ENCODE measurements around the gene DAAM1. TPM values are rescaled to one million over a fixed set of nuclear protein-coding genes. Genes with fewer than 3 reads are reported as not detected.

Gene DAAM1
- total RNA-seq, 1 donor from 2014 or later, result 32.4 TPM

DNA sequence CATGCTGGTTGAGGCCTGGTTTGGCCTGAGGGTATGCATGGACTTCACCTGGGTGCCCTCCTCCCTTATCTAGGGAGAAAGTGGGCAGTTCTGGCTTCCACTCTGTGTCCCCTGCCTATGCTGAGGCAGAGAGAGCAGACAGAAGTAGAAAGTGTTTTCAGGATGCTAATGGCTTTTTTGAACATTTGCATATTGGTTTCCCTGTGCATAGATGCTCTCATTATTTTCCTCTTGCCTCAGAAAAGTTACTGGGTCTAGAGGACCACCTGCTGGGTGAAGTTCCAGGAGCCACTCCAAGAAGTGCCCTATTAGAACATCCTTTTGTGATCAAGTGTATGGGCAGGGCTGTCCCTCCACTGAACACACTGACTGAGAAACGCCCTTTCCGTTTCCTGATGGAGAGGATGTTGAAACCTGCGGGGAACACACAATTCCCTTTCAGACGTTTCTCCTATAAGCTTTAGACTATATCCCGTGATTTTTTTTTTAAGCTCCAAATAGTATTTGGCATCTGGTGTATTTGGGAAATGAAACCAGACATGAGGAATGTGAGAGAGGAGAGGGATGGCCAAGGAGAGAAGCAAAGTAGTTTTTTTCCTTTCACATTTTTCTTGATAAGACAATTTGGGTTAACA, 66.6 kb downstream of the DAAM1 start:
- DNase-seq (ENCODE audit: low read depth), result no peak

DNA sequence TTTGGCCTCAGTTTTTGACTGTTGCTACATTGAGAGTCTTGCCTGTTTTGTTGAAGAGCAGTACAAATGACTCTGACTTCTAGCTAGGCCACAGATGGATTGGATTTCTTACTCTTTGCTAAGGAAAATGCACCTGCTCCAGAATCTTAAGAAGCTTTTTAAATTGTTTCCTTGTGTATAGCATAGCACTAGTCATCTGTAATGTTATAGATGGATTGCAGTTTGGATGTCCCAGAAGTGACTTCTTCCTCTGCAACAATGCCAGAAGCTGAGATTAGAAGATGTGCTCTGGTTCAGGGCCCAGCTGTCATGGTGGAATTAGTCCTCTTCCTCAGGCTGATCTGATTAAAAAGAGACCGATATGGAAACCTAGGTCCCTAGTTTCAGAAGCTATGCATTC, 67.9 kb downstream of the DAAM1 start:
- no peak for DNase-seq (ENCODE audit: low read depth)

DNA sequence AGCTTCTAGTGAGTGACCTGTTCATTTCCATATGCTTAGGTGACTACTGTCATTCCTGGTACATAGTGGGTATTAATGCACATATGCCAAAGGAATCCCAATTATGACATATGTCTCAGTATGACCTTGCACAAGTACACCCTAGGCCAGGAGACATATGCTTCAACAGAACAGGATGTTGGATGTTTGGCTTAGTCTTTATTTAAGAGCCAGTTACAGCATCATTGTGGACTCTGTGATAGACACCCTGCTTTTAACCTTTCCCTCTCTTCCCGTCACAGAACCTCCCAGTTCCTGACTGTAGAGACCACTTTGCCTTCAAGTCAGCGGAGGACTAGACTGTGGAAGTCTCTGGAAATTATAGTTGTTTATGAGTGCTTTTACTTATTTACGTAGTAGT, 72.9 kb downstream of the DAAM1 start:
- no peak for DNase-seq (ENCODE audit: low read depth)

DNA sequence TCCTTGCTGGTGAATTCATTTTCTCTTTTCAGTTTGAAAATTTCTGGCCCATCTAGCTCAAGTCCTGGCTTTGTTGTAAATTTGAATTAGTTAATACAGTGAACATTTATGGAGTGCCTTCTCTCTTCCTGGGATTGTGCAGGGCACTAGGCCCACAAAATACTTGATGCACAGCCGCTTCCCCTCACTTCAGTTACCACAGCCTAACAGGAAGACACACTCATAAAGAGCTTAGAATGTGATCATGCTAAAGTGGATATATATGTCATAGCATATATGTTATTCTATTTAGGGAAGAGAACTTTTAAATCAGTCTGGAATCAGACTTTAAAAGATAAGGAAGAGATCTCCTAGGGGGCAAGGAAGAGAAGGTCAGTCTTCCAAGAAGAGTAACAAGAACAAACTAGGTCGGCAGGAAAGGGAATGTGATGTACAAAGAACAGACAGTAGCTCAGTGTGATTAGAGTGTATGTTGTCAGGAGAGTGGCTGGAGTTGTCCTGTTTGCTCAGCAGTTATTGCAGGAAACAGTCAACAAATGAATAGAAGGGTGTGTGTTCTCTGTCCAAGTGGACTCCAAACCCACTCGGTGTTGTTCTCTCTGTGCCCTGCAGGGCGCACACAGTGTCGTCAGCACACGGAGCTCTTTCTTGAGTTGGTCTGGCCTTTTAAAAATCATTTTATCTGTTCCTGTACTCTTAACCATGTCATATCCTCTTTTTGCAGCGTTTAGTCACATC, 74.4 kb downstream of the DAAM1 start:
- DNase-seq (ENCODE audit: low read depth), result no peak

DNA sequence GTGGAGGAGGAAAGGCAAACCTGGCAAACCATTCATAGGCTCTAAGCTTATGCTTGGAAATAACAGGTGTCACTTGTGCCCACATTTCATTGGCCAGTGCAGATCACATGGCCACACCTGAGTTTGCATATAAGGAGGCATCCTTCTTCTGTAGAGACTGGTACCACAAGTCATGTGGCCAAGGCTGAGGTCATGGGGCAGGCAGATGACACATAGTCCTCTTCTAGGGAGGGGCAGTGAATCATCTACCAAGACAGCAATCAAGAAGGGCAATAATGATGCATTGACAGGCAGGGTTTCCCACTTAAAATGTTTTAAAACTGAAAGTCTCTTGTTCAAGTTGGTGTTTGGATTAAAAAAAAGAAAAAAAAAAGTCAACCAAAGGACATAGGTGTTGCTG, 77.3 kb downstream of the DAAM1 start:
- DNase-seq (ENCODE audit: low read depth), result peak; percentile 52

DNA sequence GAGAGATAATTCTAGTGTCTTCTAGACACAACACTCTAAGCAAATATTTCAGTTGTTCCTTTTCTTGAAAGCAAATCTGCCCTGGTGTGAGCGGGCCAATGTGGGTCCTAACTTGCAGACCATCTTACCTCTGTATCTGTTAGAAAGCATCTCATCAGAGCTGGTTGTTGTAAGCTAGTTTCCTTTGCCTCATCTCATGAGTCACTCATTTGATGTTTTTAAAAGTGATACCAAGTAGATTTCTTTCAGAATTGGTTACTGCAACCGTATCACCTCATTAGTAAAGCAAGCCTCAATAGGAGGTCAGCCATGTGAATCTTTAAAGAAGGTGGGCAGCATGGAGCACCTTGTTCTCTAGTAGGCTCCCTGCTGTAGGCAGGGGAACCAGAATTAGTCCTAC, 78.6 kb downstream of the DAAM1 start:
- no peak for DNase-seq (ENCODE audit: low read depth)

DNA sequence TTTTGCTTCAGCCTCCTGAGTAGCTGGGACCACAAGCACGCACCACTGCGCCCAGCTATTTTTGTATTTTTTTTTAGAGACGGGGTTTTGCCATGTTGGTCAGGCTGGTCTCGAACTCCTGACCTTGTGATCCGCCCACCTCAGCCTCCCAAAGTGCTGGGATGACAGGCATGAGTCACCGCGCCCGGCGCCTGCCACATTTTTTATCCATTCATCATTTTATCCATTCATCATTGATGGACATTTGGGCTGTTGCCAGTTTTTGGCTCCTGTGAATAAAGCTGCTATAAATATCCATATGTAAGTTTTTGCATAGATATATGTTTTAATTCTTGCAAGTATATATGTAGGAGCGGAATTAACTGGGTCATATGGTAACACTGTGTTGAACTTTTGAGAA, 79.5 kb downstream of the DAAM1 start:
- no peak for DNase-seq (ENCODE audit: low read depth)

DNA sequence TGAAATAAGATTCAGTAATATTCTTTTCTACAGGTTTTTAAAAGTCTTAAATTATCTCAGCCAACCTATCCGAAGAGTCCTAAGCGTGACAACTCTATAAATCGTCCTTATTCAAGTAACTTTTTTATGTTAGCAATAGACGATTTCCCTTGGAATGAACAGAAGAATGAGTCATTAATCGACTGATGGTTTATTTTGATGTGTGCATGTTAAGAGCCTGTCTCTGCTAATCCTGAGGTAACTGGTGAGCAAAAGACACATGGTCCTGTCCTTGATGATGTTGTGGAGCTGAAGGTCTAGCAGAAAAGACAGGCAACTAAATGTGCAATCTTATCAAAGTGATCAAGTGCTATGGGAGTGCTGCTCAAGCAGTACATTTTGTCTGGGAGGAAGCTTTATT, 80.4 kb downstream of the DAAM1 start:
- no peak for DNase-seq (ENCODE audit: low read depth)

DNA sequence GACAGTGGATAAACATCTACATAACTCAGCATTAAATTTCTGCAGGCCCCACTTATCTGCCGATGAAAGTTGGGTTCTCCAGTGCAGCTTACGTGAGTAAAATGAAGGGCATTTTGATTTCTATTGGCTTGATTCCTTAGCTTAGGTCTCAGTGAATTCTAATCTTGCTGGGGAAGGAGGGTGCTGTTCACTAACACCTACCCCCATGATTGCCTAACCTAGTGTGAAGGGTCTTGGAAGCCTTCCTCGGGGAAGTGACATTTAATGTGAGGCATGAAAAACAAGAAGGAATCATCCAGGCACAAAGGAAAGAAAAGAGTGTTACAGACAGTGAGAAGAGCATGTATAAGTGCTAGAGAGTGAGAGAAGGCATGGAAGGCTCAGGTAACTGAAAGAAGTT, 81.0 kb downstream of the DAAM1 start:
- DNase-seq (ENCODE audit: low read depth), result no peak

DNA sequence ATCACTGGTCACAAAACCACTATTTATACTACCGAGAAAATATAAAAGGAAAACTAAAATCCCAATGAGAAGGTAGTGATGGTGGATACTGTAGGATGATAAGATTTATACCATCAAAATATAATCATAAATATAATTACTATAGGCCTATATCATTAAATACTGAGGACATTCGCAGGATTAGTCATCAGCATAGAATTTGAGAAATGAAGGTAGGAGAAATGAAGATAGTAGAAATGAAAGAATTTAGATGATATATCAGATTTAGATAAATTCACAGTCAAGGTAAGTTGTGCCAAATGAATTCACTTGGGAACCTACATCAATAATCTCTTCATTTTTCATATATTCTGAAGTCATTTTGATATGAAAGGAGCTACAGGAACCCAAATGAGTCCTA, 82.8 kb downstream of the DAAM1 start:
- DNase-seq (ENCODE audit: low read depth), result no peak

DNA sequence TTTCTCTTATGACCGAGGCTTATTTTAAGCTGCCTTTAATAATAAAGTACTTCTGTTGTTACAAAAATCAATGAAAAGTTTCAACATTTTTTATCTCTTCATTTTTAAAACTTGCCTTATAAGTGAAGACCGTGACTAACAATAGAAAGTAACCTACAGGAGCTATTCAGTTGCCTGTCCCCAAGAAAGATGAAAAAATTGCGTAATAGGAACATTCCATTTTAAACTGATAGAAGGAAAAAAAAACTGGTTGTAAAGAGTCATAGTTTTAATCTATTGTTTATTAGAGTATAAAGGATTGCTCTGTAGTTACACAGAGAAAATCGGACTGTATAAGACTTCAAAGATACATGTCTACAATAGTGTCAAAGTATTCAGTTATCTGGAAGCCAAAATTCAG, 83.3 kb downstream of the DAAM1 start:
- DNase-seq (ENCODE audit: low read depth), result peak; percentile 42

DNA sequence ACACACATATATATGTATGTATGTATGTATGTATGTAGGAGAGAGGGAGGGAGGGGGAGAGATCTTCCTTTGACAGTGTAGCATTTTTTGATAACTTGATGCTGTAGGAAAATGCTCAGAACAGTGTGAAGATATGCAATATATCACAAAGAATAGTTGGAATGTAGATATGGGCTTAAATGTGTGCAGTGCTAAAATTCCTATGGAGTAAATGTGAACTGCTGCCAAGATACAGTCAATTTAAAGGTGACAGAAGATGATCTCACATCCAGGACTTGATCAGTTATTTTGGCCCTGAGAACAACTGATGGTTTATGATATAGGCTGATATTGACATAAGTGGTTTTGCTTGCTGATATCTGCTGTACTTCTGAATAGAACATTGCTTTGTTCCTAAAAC, 84.2 kb downstream of the DAAM1 start:
- no peak for DNase-seq (ENCODE audit: low read depth)

DNA sequence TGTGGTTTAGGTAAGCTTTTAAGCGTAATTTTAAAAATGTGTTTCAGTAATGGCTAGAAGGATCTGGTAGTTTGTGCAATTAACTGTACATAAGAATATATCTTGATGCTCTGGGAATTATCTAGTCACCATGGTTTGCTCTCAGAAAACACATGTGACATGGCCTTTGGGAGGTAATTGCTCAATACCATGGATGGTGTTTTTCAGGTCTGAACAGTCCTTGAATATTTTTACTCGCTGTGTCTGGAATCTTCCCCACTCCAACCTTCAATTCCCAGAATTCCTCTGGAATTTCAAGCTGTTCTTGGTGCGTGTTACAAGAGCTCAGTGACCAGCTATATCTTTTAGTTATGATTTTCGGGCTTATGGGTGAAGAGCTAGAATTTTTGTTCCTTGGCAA, 85.3 kb downstream of the DAAM1 start:
- peak; percentile 16 for DNase-seq (ENCODE audit: low read depth)

DNA sequence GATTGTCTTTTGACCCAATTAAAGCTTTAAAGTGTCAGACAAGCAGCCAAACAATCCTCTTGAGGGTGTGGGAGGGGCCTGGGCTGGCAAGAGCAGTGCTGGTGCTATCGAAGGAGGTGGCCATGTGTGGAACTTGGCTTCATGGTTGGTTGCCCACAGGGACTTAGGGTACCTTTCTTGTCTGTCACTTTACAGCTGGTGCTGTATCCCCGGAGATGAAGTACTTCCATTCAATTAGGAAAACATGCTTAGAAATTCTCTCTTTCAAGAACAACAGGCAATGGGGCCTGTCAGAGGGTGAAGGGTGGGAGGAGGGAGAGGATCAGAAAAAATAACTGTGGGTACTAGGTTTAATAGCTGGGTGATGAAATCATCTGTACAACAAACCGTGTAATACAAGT, 86.5 kb downstream of the DAAM1 start:
- peak; percentile 75 for DNase-seq (ENCODE audit: low read depth)

DNA sequence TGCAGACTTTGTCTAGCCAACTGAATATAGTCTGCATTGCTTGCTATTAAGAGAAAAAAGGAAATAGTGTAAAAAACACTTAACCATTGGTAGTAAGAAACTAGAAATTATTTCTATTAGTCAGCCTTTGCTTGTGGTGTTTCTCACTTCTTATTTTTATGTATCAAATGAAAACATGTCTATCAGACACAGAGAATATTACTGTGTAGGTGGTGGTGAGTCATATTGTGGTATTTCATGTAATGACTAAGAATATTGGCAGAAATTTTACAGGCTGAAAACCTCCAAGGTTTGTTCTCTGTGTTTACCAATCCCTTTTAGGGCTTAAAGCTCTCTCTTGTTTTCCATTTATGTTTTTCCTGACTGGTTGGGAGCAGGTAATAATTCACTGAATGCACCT, 87.2 kb downstream of the DAAM1 start:
- DNase-seq (ENCODE audit: low read depth), result peak; percentile 98

DNA sequence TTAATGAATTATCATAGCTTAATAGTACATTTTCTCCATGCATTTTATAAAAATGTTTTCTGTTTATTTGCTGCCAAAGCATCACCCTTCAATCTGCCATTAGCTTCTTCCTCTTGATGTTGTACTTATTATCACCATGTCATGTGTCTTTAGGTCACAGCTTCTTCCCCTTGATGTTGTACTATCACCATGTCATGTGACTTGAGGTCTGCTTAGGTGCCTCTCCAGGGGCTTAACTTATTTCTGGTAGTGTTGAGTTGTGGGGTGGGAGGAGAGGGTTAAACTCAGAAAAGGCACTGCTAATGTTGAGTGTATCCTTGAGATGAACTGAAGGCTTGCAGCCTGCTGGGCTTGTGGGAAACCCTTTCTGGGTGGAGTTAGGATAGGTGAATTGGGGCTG, 87.8 kb downstream of the DAAM1 start:
- DNase-seq (ENCODE audit: low read depth), result no peak

DNA sequence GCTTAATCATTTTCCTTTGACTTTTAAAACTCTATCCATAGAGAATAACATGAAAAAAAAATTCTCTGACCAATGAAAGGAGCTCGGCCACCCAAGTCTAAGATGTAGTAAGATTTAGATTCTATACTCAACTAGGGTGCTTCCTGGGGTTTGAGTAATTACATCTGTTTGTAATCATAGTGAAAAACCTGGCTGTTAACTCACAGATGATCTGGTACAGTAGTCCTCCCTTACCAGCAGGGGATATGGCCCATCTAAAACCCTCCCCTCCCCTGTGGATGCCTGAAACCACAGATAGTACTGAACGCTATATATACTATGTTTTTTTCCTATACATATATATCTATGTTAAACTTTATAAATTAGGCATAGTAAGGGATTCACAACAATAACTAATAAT, 89.2 kb downstream of the DAAM1 start:
- DNase-seq (ENCODE audit: low read depth), result no peak

DNA sequence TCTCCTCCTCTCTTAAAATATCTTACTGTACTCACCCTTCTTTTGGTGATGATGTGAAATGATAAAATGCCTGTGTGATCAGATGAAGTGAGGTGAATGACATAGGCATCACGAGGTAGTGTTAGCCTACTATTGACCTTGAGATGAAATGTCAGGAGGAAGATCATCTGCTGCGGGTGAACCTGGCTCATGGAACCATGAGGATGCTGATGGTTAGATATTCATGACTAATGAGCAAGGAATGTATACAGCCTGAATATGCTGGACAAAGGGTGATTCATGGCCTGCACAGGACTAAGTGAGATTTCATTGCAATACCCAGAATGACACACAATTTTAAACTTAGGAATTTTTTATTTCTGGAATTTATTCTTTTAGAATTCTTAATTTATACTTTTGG, 89.6 kb downstream of the DAAM1 start:
- DNase-seq (ENCODE audit: low read depth), result peak; percentile 96

DNA sequence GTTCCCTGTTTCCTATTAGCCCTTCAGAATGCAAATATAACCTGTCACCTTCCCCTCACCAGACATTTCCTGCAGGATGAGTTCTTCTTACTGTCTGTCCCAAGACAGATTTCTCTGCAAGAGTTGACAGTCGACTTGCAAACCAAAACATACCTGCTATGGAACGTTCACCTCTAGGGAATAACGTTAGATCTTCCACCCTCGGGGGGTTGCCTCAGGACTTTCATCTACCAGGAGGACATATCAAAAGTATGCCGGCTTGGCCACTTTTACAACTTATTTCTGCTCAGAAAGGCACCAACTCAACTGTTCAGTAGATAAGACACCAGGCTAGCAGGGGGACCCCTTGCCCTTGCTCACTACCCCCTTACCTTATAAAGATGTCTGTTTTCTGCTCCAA, 92.5 kb downstream of the DAAM1 start:
- no peak for DNase-seq (ENCODE audit: low read depth)

DNA sequence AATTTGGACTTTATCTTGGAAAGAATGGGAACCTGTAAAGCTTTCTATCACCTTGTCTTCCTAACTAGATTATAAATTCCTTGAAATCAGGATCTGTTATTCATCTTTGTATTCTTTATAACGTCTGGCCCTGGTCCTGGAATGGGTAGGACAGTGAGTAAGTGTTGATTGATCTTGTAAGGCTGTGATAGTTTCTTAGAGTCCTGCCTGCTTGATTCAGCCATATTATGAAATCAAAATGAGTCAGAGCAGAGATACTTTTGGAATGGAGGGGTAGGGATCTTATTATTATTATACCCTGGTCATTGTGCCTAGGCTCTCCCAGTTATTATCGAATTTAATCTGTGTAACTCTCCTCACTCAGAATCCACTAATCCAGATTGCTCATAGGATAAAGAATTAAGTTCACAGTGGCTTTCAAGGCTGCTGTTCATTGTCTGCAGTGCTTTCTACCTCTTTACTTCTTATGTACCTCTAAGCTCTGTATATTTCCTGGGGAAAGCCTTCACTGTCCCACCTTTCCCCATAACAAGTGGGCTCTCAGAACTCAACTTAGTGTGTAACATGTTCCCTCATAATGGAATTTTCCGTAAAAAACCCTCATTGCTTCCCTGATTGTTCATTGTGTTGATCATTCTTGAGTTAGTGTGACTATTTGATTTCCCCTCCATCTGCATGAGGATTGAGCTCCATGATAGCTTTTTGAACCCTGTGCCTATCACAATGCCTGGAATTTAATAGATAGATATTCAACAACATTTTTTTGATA, 93.3 kb downstream of the DAAM1 start:
- peak; percentile 76 for DNase-seq (ENCODE audit: low read depth)

DNA sequence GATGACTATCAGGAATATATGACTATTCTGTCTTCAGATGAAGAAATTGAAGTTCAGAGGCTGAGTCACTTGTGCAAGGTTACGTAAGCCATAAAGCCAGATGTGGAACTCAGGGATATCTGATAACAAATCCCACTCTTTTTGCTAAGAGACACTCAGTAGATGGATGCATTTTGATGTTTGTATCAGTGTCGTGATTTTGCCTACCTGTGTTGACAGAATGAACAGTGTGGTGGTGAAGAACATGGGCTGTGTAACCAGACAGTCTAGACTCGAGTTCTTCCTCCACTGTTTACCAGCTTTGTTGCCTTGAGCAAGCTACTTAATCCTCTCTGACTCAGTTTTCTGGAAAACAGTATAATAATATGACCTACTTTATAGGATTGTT, 93.9 kb downstream of the DAAM1 start:
- DNase-seq (ENCODE audit: low read depth), result peak; percentile 23

DNA sequence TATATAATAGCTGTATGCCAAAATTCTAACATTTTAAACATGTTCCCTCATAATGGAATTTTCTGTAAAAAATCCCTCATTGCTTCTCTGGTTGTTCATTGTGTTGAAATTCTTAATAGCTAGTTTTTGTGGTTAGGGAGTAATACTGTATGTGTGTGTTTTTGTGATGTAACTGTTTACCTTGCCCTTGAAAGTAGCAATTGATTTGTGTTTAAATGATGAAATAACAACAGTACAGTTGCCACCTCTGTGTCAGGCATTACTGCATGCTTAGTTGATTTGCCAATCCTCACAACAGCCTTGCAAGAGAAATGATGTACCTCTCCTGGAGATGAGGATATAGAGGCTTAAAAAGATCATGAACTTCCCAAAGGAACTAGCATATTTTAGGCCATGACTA, 94.9 kb downstream of the DAAM1 start:
- peak; percentile 82 for DNase-seq (ENCODE audit: low read depth)

DNA sequence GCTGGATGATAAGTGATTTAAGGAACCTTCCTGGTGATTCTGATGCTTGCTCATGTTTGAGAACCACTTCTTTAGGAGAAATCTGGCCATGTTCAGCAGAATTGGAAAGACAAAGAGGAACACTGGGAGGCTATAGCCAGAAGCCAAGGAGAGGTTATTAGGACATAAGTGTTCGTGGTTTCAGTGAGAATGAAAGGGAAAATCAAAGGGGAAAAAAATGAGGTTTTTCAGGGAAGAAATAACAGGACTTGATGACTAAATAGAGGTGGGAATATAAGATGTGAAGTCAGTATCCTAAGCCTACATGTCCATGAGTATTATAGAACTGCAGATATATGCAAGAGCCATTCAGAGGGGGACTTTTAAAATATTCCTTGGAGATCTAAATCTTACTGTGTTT, 95.6 kb downstream of the DAAM1 start:
- peak; percentile 33 for DNase-seq (ENCODE audit: low read depth)

Data from renal cortical epithelial cell (primary cell).